AG10803 (cell line): ENCODE measurements around the gene RAD51.
"Not testable (repeated sequence)": the region's sequence is repeated elsewhere in the genome, so short reads cannot be mapped to it uniquely, and the experiment has no call there.

Experiments
- DNase-seq: peaks from one replicate; pipeline ENCODE4 v3.0.0; 2010; ENCODE audit warnings: low read depth
- H3K4me3 ChIP-seq: 2 replicates; pipeline ENCODE4 v1.5.1; 2011; ENCODE audit warnings: mild to moderate bottlenecking, low read length, control low read depth
- CTCF ChIP-seq: conservative IDR thresholded peaks from 2 replicates; pipeline ENCODE4 v1.5.1; 2011; ENCODE audit warnings: mild to moderate bottlenecking, low read length, control low read depth, inconsistent platforms

Gene RAD51

DNA sequence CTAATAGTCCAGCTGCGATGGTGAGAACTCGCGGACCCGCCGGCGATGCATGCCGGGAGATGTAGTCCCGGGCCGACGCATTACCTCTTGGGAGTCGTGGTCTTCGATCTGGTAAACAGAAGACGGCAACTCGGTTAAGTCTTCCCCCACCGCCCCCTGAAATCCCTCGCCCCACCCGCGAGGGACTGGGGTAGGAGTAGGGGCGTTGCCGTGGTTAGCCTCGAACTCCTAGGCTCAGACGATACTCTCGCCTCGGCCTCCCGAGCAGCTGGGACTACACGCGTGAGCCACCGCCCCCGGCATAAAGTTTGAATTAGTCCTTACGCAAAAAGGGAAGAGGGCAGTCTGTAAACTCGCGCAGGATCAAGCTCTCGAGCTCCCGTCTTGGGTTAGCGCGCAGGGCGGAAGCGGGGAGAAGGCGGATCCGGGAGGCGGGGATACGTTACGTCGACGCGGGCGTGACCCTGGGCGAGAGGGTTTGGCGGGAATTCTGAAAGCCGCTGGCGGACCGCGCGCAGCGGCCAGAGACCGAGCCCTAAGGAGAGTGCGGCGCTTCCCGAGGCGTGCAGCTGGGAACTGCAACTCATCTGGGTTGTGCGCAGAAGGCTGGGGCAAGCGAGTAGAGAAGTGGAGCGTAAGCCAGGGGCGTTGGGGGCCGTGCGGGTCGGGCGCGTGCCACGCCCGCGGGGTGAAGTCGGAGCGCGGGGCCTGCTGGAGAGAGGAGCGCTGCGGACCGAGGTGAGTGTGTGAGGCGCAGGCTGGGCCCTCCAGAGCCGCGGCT, at the start of gene RAD51:
TSS of gene RAD51 (plus strand) at position 487 of the 781 bp plus-strand sequence. CDS start 3,585 bp downstream, outside the sequence.
- no peak for TF ChIP-seq CTCF
- peak; percentile 94 for DNase-seq
- peak within 1 kb of the TSS; percentile 66 for H3K4me3 ChIP-seq

GRCh38 chr15:40647523-40647922, 47.5 kb upstream of the RAD51 start:
- no peak for TF ChIP-seq CTCF
- no peak for DNase-seq
- H3K4me3 ChIP-seq = no peak overlapping the region

DNA sequence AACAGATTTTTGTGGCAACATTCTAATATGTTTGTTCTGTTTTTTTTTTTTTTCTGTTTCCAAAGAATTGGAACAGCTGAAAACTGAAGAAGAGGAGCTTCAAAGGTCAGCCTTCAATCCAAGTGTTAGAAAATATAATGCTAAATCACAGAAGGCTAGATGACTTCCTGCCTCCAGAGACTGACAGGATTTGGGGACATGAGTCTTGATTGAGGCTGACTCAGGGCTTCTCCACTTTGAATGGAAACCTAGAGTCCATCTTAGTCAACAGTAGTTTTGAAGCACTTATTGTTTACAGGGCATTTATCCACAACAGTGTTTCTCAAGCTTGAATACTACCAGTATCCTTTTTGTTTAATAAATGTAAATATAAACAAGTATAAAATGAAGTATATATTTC, 44.5 kb upstream of the RAD51 start:
- no peak for TF ChIP-seq CTCF
- DNase-seq = no peak
- H3K4me3 ChIP-seq = no peak overlapping the region

- DNase-seq = no peak
- no peak for TF ChIP-seq CTCF
- H3K4me3 ChIP-seq = no peak overlapping the region
These were observed 34.3 kb upstream of the RAD51 start for GRCh38 chr15:40660686-40661085.

- no peak for TF ChIP-seq CTCF
- DNase-seq = no peak
- no peak overlapping the region for H3K4me3 ChIP-seq
These were observed 30.1 kb upstream of the RAD51 start for GRCh38 chr15:40664909-40665308.

GRCh38 chr15:40676290-40676689, 18.7 kb upstream of the RAD51 start:
- H3K4me3 ChIP-seq, DNase-seq: not testable (repeated sequence)

- not testable (repeated sequence) for DNase-seq, H3K4me3 ChIP-seq
These were observed 18.1 kb upstream of the RAD51 start for GRCh38 chr15:40676906-40677305.

DNA sequence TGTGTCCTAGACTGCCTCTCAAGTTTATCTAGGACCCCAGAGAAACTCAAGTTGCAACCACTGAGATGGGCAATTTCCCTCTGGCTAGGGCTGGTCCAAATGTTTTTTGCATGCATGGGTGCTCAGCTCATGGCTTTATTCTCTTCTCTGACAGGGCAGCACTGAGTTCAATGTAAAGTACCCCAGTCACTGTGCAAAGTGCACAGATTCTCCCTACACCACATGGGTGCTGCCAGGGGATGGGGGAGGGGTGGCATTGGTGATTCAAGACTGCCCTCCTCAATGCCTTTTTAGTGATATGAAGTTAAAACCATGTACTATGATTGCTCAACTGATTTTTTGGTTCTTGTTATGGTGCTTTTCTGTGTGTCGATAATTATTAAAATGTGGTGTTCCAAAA, 14.8 kb upstream of the RAD51 start:
- H3K4me3 ChIP-seq = no peak overlapping the region
- no peak for DNase-seq
- TF ChIP-seq CTCF = no peak

- not testable (repeated sequence) for H3K4me3 ChIP-seq, DNase-seq
These were observed 14.0 kb upstream of the RAD51 start for GRCh38 chr15:40680959-40681358.
